ENCODE measurements around the gene EGFR.

Gene EGFR

DNA sequence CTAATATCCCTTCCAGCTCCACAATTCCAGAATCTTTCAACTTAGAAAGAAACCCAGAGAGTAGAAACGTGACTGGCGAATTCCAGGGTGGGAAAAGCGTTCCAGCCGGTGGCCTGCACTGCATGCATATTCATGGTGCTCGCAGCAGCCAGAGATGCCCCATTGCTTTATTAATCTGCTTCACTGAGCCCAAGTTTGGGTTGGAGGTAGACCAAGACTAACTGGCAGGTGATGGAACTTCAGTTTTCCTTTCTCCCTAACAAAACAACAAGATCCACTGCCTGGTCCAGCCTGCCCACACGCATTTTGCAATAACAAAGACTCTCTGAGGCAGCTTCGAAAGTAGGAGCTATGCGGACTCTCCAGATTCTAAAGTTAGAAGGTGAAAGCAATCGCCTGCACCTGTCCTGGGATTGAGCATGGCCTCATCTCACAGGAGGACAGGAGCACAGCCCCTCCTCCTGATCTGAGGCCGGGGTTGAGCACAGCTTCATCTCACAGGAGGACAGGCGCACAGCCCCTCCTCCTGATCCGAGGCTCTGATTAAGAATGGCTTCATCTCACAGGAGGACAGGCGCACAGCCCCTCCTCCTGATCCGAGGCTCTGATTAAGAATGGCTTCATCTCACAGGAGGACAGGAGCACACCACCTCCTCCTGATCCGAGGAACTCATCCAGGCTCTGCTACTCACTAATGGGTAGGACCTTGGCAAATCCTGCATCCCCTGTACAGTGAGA, 218.5 kb downstream of the EGFR start:
- no peak for TF ChIP-seq CTCF (IDR thresholded peaks at IDR 0.05; ENCODE audit: control insufficient read depth, extremely low read depth, insufficient read depth)
- no peak for DNase-seq (ENCODE audit: low read depth)
- no peak overlapping the region for H3K4me3 ChIP-seq (ENCODE audit: low read depth, low read length)

DNA sequence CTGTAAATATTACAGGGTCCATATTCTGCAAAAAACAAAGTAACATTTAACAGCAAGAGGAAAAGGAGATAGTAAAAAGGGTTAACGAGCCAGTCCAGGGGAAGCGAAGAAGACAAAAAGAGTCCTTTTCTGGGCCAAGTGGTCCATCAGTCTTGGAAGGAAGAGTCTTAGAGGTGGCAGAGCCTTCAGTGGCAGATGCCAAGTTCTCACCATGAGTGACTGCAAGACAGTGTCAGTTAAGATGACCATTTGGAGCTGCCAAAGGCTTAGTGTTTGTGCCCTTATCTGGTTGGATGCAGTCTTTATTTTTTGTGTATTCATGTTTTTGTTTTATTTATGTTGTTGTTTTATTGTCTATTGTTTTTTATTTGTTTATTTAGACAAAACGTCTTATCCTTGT, 220.6 kb downstream of the EGFR start:
- no peak for TF ChIP-seq CTCF (IDR thresholded peaks at IDR 0.05; ENCODE audit: control insufficient read depth, extremely low read depth, insufficient read depth)

DNA sequence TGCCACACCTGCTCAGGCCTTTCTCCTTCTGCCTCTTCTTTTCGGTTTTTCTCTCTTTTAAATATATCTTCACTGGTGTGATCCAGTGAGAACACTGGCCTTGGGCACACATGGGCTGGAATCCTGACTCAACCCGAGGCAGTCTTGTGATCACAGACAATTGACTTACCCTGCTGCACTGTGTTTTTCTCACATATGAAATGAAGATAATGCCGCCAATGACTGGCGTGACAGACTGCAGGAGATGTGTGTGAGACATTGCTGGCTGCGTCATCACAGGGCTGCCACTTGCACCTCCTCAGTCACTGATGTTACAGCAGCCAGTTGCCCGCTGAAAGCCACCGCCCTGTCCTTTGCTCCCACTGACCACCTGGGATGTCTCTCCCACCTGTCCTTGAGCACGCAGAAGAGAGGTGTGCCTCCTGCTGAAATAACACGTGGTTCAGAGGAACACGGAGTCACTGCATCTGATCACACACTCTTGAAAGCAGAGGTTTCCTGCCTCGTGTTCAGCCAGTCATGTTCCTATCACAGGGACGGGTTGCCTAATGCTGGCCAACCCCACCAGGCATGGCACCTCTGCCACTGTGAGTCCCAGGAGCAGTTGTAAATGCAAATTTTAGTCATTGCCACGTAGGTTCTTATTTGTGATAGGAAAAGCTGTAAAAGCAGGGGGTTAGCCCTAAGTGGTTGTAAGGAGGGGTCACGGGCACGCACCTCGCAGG, 221.8 kb downstream of the EGFR start:
- DNase-seq (ENCODE audit: low read depth) = no peak
- TF ChIP-seq CTCF (IDR thresholded peaks at IDR 0.05; ENCODE audit: control insufficient read depth, extremely low read depth, insufficient read depth) = no peak
- H3K4me3 ChIP-seq (ENCODE audit: low read depth, low read length) = no peak overlapping the region

More for the DNA sequence above, 220.6 kb downstream of the EGFR start:
- DNase-seq (ENCODE audit: low read depth) = no peak
- H3K4me3 ChIP-seq (ENCODE audit: low read depth, low read length) = no peak overlapping the region

DNA sequence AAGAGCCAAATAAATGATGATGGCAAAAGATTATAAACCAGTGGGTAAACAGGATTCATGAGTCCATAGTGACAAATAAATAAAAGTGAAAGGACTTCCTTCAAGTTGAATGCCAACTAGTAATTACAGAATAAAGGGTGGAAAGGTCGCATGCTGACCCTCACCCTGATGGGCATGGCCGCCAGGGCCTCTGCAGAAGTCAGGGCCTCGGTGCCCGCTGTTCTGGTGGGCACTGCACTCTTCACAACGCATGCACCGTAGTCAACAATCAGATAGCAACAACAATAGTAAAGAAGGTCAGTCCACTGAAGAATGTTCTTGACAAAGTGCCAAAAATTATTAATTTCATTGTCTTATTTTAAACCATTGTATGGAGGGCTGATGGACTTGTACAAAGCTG, 223.1 kb downstream of the EGFR start:
- H3K4me3 ChIP-seq (ENCODE audit: low read depth, low read length) = no peak overlapping the region
- TF ChIP-seq CTCF (IDR thresholded peaks at IDR 0.05; ENCODE audit: control insufficient read depth, extremely low read depth, insufficient read depth) = no peak
- DNase-seq (ENCODE audit: low read depth) = no peak

DNA sequence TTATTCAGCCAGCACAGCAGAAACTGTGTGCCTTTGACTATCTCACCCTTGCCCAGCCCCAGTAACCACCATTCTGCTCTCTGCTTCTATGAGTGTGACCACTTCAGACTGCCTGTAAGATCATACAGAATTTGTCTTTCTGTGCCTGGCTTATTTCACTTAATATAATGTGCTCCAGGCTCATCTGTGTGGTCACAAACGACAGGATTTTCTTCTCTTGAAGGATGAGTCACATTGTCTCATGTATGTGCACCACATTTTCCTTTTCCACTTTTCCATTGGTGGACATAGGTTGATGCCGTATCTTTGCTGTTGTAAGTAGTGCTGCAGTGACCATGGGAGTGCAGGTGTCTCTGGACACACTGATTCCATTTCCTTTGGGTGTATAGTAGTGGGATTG, 223.8 kb downstream of the EGFR start:
- no peak overlapping the region for H3K4me3 ChIP-seq (ENCODE audit: low read depth, low read length)
- TF ChIP-seq CTCF (IDR thresholded peaks at IDR 0.05; ENCODE audit: control insufficient read depth, extremely low read depth, insufficient read depth) = no peak
- DNase-seq (ENCODE audit: low read depth) = no peak

DNA sequence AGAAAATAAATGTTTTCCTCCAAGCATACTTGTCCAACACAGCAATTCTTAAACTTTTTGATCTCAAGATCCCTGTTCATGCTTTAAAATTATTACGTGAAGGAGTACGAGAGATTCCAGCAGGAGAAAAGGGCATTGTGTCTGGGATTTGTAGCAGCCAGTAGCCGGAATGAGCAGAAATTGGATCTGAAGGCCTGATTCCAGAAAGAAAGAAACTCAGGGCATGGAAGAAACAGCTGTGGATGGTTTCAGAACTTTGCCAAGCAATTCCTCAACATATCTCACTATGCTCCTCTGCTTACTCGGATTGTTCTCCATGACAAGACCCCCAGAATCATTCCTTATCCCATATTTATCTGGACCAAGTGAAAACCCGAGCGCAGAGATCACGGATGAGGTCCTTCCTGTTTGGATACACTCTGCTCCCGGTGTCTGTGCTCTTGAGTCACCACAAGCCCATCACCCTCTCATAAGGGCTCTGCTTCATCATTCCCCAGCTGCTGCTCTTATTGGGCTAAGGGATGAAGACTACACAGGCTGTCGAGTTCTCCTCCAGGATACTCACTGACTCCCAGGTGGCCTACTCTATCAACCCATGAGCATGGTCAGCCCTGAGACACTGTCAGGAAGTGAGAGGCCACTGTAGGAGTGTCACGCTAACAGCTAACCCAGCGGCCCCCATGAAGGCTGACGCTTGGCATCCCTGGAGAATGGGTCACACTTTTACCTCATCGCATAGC, 225.4 kb downstream of the EGFR start:
- no peak overlapping the region for H3K4me3 ChIP-seq (ENCODE audit: low read depth, low read length)
- TF ChIP-seq CTCF (IDR thresholded peaks at IDR 0.05; ENCODE audit: control insufficient read depth, extremely low read depth, insufficient read depth) = no peak
- no peak for DNase-seq (ENCODE audit: low read depth)

Data from LNCaP clone FGC (cell line).